ENCODE measurements around the gene GRXCR1. TPM values are rescaled to one million over a fixed set of nuclear protein-coding genes. Genes with fewer than 3 reads are reported as not detected.

GRXCR1 gene
- polyA plus RNA-seq, 2 of the 4 experiments (the other 2 are of a cell fraction): not detected

GRCh38 chr4:42955746-42956505, 63.4 kb downstream of the GRXCR1 start:
- Histone ChIP-seq H3K27ac (no peak overlapping the region), H3K9me3 (no peaks in the 10 kb centered on the region), H3K4me2 (no peak overlapping the region), H3K4me3 (no peak overlapping the region), H3K4me1 (no peaks in the 10 kb centered on the region)
- DNase-seq (ENCODE audit: low read depth in 1 of 2, low spot score in 1 of 2) (no peak), FAIRE-seq (no peak), ATAC-seq (no peak)
- WGBS (ENCODE audit: missing lambda C conversion rate): 7% methylated on average over 5 of the region's 5 CpGs
- ChIA-PET CTCF (interaction anchor here (0.6 kb wide), 1 partner anchor 169 kb away, joined by 3 read pairs; no protein-coding TSS in a partner anchor), POLR2A (no interaction called here)
- TF ChIP-seq ZSCAN20 (CRISPR knock-in tag; IDR thresholded peaks at IDR 0.05) (no peak), EP300 (IDR thresholded peaks at IDR 0.05) (no peak), CHD2 (IDR thresholded peaks at IDR 0.05; ENCODE audit: low read length, partially characterized antibody) (no peak), EHF (CRISPR knock-in tag; IDR thresholded peaks at IDR 0.05) (no peak), FOSL2 (IDR thresholded peaks at IDR 0.05) (no peak), FOSL2 (CRISPR knock-in tag; IDR thresholded peaks at IDR 0.05) (no peak), FOSB (CRISPR knock-in tag; IDR thresholded peaks at IDR 0.05) (no peak), ZNF302 (CRISPR knock-in tag; IDR thresholded peaks at IDR 0.05) (no peak), HDAC2 (IDR thresholded peaks at IDR 0.05) (no peak), HEYL (CRISPR knock-in tag; IDR thresholded peaks at IDR 0.05) (no peak), FOXS1 (CRISPR knock-in tag; IDR thresholded peaks at IDR 0.05) (no peak), ZC3H11A (IDR thresholded peaks at IDR 0.05) (no peak), PHF8 (IDR thresholded peaks at IDR 0.05; ENCODE audit: borderline replicate concordance, low read depth) (no peak), MAX (IDR thresholded peaks at IDR 0.05) (no peak)

- ATAC-seq (no peak), FAIRE-seq (no peak), DNase-seq (ENCODE audit: low read depth in 1 of 2, low spot score in 1 of 2) (no peak)
- TF ChIP-seq KDM1A (IDR thresholded peaks at IDR 0.05; ENCODE audit: low read depth) (no peak), POLR2A (IDR thresholded peaks at IDR 0.05; ENCODE audit: low read length) (no peak), CBX2 (IDR thresholded peaks at IDR 0.05; ENCODE audit: borderline replicate concordance, low read depth) (no peak), NPAS2 (CRISPR knock-in tag; IDR thresholded peaks at IDR 0.05; ENCODE audit: borderline replicate concordance) (no peak), PHF8 (IDR thresholded peaks at IDR 0.05; ENCODE audit: borderline replicate concordance, low read depth) (no peak)
- WGBS (ENCODE audit: missing lambda C conversion rate): 2% methylated on average over 2 of the region's 2 CpGs
- no peak overlapping the region for H3K4me3 ChIP-seq
- no peak overlapping the region for H3K27ac ChIP-seq
- H3K4me2 ChIP-seq: no peak overlapping the region
- CTCF ChIA-PET: no interaction called here
- H3K9me3 ChIP-seq: no peaks in the 10 kb centered on the region
- H3K4me1 ChIP-seq: no peaks in the 10 kb centered on the region
- POLR2A ChIA-PET: no interaction called here
Observed at GRCh38 chr4:42965326-42965725, 72.8 kb downstream of the GRXCR1 start.

- TF ChIP-seq ZC3H11A (IDR thresholded peaks at IDR 0.05) (no peak), HES2 (IDR thresholded peaks at IDR 0.05) (no peak), RARB (CRISPR knock-in tag; IDR thresholded peaks at IDR 0.05) (no peak), MAZ (IDR thresholded peaks at IDR 0.05; ENCODE audit: borderline replicate concordance, low read depth, low read length) (no peak), RNF2 (IDR thresholded peaks at IDR 0.05; ENCODE audit: borderline replicate concordance, low read depth) (no peak), ATOH8 (CRISPR knock-in tag; IDR thresholded peaks at IDR 0.05; ENCODE audit: low read depth) (no peak), CEBPB (IDR thresholded peaks at IDR 0.05) (no peak), ZNF302 (CRISPR knock-in tag; IDR thresholded peaks at IDR 0.05) (no peak), HDAC2 (IDR thresholded peaks at IDR 0.05) (no peak), CHD2 (IDR thresholded peaks at IDR 0.05; ENCODE audit: low read length, partially characterized antibody) (no peak), TFCP2L1 (CRISPR knock-in tag; IDR thresholded peaks at IDR 0.05) (no peak), CBX8 (IDR thresholded peaks at IDR 0.05) (no peak)
- ChIA-PET POLR2A (no interaction called here), CTCF (no interaction called here)
- Histone ChIP-seq H3K27ac (no peak overlapping the region), H3K4me1 (no peaks in the 10 kb centered on the region), H3K4me3 (no peak overlapping the region), H3K4me2 (no peak overlapping the region), H3K9me3 (no peaks in the 10 kb centered on the region)
- DNase-seq (ENCODE audit: low read depth in 1 of 2, low spot score in 1 of 2) (no peak), FAIRE-seq (no peak), ATAC-seq (no peak)
Observed at GRCh38 chr4:42985976-42986375, 93.5 kb downstream of the GRXCR1 start.

All from A549 (cell line).